BLaER1 (cell line): ENCODE measurements around the gene FAF1.

Experiments
- H3K27ac ChIP-seq: shearing (Covaris generic); formaldehyde crosslinking; 2 replicates; pipeline ENCODE4 v1.8.1; 2022
- H3K27me3 ChIP-seq: shearing (Covaris generic); formaldehyde crosslinking; 2 replicates; pipeline ENCODE4 v1.8.1; 2022
- H3K36me3 ChIP-seq: shearing (Covaris generic); formaldehyde crosslinking; 2 replicates; pipeline ENCODE4 v1.8.1; 2022
- H3K4me1 ChIP-seq: shearing (Covaris generic); formaldehyde crosslinking; 2 replicates; pipeline ENCODE4 v1.8.1; 2022
- H3K4me2 ChIP-seq: shearing (Covaris generic); formaldehyde crosslinking; 2 replicates; pipeline ENCODE4 v1.8.1; 2022
- H3K4me3 ChIP-seq: shearing (Covaris generic); formaldehyde crosslinking; 2 replicates; pipeline ENCODE4 v1.8.1; 2022
- H3K9ac ChIP-seq: shearing (Covaris generic); formaldehyde crosslinking; 2 replicates; pipeline ENCODE4 v1.8.1; 2022
- H3K9me3 ChIP-seq: shearing (Covaris generic); formaldehyde crosslinking; 2 replicates; pipeline ENCODE4 v1.8.1; 2022
- H4K20me1 ChIP-seq: shearing (Covaris generic); formaldehyde crosslinking; 2 replicates; pipeline ENCODE4 v1.8.1; 2022
- Cebpa-rat ChIP-seq: shearing (Covaris generic); IDR thresholded peaks from 2 replicates; pipeline ENCODE4 v1.8.1; 2022

Gene FAF1

GRCh38 chr1:50702395-50702794, 257.7 kb downstream of the FAF1 start:
- Histone ChIP-seq H3K4me1 (no peaks in the 10 kb centered on the region), H4K20me1 (no peaks in the 10 kb centered on the region), H3K4me3 (no peak overlapping the region), H3K27ac (no peak overlapping the region), H3K36me3 (no peaks in the 10 kb centered on the region), H3K9me3 (no peaks in the 10 kb centered on the region), H3K9ac (no peak overlapping the region), H3K27me3 (no peaks in the 10 kb centered on the region), H3K4me2 (no peak overlapping the region)
- no peak for TF ChIP-seq Cebpa-rat

- no peak overlapping the region for H3K4me2 ChIP-seq
- H3K9me3 ChIP-seq, result no peaks in the 10 kb centered on the region
- no peak overlapping the region for H3K9ac ChIP-seq
- H3K27me3 ChIP-seq, result no peaks in the 10 kb centered on the region
- H3K4me3 ChIP-seq, result no peak overlapping the region
- H3K36me3 ChIP-seq, result no peaks in the 10 kb centered on the region
- no peaks in the 10 kb centered on the region for H4K20me1 ChIP-seq
- no peak for TF ChIP-seq Cebpa-rat
- no peaks in the 10 kb centered on the region for H3K4me1 ChIP-seq
- H3K27ac ChIP-seq, result no peak overlapping the region
Observed at GRCh38 chr1:50701706-50702317, 258.3 kb downstream of the FAF1 start.

- no peak overlapping the region for H3K9ac ChIP-seq
- H3K4me3 ChIP-seq, result no peak overlapping the region
- no peaks in the 10 kb centered on the region for H3K27me3 ChIP-seq
- H3K36me3 ChIP-seq, result no peaks in the 10 kb centered on the region
- H3K27ac ChIP-seq, result no peak overlapping the region
- H4K20me1 ChIP-seq, result no peaks in the 10 kb centered on the region
- H3K9me3 ChIP-seq, result no peaks in the 10 kb centered on the region
- TF ChIP-seq Cebpa-rat, result no peak
- H3K4me1 ChIP-seq, result no peaks in the 10 kb centered on the region
- no peak overlapping the region for H3K4me2 ChIP-seq
Observed at GRCh38 chr1:50700621-50701020, 259.4 kb downstream of the FAF1 start.

DNA sequence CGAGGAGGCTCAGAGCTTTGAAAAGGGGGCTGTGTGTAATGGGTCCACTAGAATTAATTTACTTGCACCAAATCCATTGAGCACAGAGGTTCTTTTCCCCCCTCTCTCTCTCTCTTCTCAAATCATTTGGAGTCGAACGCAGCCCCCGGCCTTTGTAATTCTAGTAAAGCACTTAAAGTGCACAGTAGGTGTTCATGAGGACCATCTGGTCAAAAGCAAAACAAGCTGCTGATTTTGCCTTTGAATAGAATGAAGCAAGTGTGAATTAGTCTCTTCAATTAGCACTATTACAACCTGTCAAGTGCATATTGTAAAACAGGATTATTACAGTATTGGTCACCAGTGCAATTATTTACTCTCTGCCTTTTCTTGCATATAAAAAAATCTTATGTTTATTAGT, 259.9 kb downstream of the FAF1 start:
- Histone ChIP-seq H3K9ac (no peak overlapping the region), H4K20me1 (no peaks in the 10 kb centered on the region), H3K27me3 (no peaks in the 10 kb centered on the region), H3K4me3 (no peak overlapping the region), H3K9me3 (no peaks in the 10 kb centered on the region), H3K27ac (no peak overlapping the region), H3K4me2 (no peak overlapping the region), H3K4me1 (no peaks in the 10 kb centered on the region), H3K36me3 (no peaks in the 10 kb centered on the region)
- no peak for TF ChIP-seq Cebpa-rat

DNA sequence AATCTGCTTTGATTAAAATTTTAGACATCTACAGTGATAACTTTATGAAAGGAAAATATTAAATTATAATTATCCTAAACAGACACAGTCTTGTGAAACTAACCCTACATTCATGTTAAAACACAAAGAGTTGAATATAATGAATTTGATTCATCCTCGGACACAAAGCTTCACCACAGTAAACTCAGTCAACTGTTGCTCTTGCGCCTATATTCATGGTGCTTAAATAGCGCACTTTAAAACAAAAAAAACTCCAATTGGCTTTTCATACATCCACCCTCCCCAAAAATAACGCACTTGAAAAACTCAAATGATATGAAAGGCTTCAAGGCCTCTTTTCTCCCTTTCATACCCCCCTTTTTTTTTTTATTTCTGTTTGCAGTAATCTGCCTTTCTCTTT, 260.3 kb downstream of the FAF1 start:
- TF ChIP-seq Cebpa-rat, result no peak
- Histone ChIP-seq H4K20me1 (no peaks in the 10 kb centered on the region), H3K4me2 (no peak overlapping the region), H3K9ac (no peak overlapping the region), H3K4me1 (no peaks in the 10 kb centered on the region), H3K4me3 (no peak overlapping the region), H3K27me3 (no peaks in the 10 kb centered on the region), H3K9me3 (no peaks in the 10 kb centered on the region), H3K36me3 (no peaks in the 10 kb centered on the region), H3K27ac (no peak overlapping the region)

DNA sequence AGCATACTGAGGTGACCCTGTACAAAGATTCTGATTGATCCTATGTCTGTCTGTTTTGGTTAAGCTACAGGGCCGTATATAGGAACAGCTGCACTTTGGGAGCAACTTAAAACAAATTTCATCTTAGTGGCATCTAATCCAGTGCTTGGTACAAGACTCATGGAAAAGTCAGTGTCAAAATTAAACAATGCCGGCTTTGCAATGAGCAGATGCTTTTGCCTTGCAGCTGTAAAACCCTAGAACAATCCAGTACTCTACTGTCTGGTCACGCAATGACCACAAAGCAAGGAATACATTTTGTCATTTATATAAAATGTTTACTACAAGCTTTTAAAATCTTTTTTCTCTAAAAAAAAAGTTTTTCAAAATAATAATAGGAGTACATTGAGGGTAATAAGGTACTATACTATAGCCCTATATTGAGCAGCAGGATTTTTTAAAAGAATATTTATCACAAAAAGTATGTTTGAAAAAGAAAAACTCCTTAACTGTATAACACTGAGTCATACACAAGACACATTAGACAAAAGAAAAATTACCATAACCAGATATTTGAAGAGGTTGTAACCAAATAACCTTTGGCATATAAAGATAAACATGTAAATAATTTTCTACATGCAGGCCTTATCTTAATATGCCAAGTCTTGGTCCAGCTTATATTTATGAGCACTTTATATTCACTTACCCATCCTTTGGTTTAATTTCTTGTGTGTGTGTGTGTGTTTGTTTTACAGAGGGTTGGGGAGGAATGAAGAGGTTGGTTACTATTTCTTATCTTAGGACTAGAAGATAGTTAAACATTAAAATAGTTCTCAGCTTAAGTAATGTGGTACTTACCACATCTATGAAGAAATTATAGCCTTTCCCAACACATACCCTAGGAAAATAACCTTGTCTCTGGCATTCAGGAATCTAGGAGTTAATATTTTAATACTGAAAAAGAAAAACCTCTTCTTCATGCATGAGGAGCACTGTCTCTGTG, 262.3 kb downstream of the FAF1 start:
- H3K4me1 ChIP-seq, result no peaks in the 10 kb centered on the region
- TF ChIP-seq Cebpa-rat, result no peak
- no peaks in the 10 kb centered on the region for H3K27me3 ChIP-seq
- no peak overlapping the region for H3K27ac ChIP-seq
- no peaks in the 10 kb centered on the region for H3K9me3 ChIP-seq
- no peaks in the 10 kb centered on the region for H4K20me1 ChIP-seq
- H3K9ac ChIP-seq, result no peak overlapping the region
- H3K36me3 ChIP-seq, result no peaks in the 10 kb centered on the region
- no peak overlapping the region for H3K4me3 ChIP-seq
- H3K4me2 ChIP-seq, result no peak overlapping the region

GRCh38 chr1:50693829-50694228, 266.2 kb downstream of the FAF1 start:
- H3K36me3 ChIP-seq, result peaks cover 18% of the 10 kb centered on the region
- no peak overlapping the region for H3K4me2 ChIP-seq
- H3K27me3 ChIP-seq, result no peaks in the 10 kb centered on the region
- H4K20me1 ChIP-seq, result no peaks in the 10 kb centered on the region
- no peaks in the 10 kb centered on the region for H3K9me3 ChIP-seq
- no peaks in the 10 kb centered on the region for H3K4me1 ChIP-seq
- no peak for TF ChIP-seq Cebpa-rat
- no peak overlapping the region for H3K9ac ChIP-seq
- H3K4me3 ChIP-seq, result no peak overlapping the region
- no peak overlapping the region for H3K27ac ChIP-seq

- Histone ChIP-seq H3K4me2 (no peak overlapping the region), H3K27ac (no peak overlapping the region)
- TF ChIP-seq Cebpa-rat, result no peak
Observed at GRCh38 chr1:50684185-50684584, 275.9 kb downstream of the FAF1 start.

DNA sequence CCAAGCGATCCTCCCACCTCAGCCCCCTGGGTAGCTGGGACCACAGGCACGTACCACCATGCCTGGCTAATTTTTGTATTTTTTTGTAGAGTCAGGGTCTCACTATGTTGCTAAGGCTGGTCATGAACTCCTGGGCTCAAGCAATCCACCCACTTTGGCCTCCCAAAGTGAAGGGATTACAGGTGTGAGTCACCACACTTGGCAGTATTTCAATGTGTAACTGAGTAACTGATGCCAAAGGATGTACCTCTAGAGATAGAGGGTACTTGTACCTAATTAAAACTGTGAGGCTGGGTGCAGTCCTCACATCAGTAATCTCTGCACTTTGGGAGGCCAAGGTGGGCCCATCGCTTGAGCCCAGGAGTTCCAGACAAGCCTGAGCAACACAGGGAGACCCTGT, 278.1 kb downstream of the FAF1 start:
- Histone ChIP-seq H3K4me2 (no peak overlapping the region), H3K9ac (no peak overlapping the region), H3K4me1 (no peaks in the 10 kb centered on the region), H3K27me3 (no peaks in the 10 kb centered on the region), H3K36me3 (0 out of 2 replicates have a peak, but pooled peaks cover 8% of the 10 kb centered on the region), H3K9me3 (no peaks in the 10 kb centered on the region), H4K20me1 (no peaks in the 10 kb centered on the region), H3K27ac (no peak overlapping the region), H3K4me3 (no peak overlapping the region)
- no peak for TF ChIP-seq Cebpa-rat

More at GRCh38 chr1:50684185-50684584, 275.9 kb downstream of the FAF1 start:
- Histone ChIP-seq H3K4me3 (no peak overlapping the region), H3K9me3 (no peaks in the 10 kb centered on the region), H3K9ac (no peak overlapping the region), H3K36me3 (peaks cover 16% of the 10 kb centered on the region; the same call in 1 of the 2 replicates), H4K20me1 (no peaks in the 10 kb centered on the region), H3K4me1 (no peaks in the 10 kb centered on the region), H3K27me3 (no peaks in the 10 kb centered on the region)

DNA sequence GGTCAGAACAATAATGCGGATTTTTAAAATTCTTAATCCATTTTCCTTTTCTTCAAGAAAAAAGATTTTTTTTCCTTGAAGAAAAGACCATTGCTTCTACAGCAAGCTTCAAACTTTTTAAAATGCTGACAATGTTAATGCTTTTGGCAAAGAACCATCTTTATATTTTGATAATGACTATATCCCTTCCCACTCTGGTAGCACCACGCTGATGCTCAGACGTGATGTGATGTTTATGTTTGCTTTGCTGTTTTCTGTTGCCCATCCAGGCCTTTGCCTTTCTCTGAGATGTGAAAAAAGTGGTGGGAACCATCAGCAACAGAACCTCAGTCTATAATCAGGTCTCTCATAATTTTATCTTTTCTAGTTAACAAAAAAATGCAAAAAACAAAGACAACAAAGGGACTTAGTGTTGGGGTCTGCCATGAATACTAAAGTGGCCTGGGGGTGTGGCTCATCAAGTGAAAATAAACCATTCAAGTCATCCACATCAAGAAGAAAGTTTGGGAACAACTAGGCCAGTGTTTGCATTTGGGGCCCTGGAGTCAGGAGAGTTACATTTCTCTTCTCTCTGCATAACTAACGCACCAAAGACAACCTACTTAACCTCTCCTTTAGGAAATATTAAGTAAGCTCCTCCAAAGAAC, 292.2 kb downstream of the FAF1 start:
- H4K20me1 ChIP-seq, result no peaks in the 10 kb centered on the region
- no peak overlapping the region for H3K4me3 ChIP-seq
- no peaks in the 10 kb centered on the region for H3K4me1 ChIP-seq
- H3K4me2 ChIP-seq, result no peak overlapping the region
- no peaks in the 10 kb centered on the region for H3K27me3 ChIP-seq
- H3K36me3 ChIP-seq, result 0 out of 2 replicates have a peak, but pooled peaks cover 2% of the 10 kb centered on the region
- H3K9ac ChIP-seq, result no peak overlapping the region
- no peaks in the 10 kb centered on the region for H3K9me3 ChIP-seq
- TF ChIP-seq Cebpa-rat, result no peak
- no peak overlapping the region for H3K27ac ChIP-seq
